GM12872 (cell line): ENCODE measurements around the gene RNU1-2.

Experiments
- TF ChIP-seq, protein P1 (sequence below): IDR thresholded peaks from 3 replicates; pipeline ENCODE4 v1.5.1; 2011; ENCODE audit warnings: low read depth, mild to moderate bottlenecking, low read length, moderate library complexity; ENCODE audit not compliant: insufficient read depth

Gene RNU1-2

DNA sequence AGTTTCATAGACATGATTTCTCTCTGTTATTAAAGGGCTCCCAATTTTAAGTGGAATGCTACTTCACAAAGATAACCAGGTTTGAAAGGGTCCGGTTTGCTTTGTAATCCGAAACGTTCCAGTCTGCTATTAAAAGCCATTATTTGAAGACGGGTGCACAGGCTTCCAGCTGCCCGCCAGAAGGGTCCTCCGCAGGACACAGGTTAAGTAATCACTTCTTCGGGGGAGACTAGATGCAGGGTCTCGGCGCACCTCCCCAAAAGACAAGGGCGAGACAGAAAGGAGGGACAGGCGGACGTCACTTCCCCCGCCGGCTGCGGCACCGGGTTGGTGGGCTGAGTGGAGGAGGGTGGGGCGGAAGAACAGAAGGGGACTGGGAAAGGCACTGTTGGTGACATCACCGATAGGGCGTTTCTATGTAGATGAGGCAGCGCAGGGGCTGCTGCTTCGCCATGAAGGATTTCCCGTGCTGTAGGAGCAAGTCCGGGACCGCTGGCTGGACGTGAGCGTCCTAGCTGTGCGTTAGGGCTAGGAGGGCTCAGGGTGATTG is 8.9 kb downstream of the RNU1-2 start:
- TF ChIP-seq, protein P1, sequence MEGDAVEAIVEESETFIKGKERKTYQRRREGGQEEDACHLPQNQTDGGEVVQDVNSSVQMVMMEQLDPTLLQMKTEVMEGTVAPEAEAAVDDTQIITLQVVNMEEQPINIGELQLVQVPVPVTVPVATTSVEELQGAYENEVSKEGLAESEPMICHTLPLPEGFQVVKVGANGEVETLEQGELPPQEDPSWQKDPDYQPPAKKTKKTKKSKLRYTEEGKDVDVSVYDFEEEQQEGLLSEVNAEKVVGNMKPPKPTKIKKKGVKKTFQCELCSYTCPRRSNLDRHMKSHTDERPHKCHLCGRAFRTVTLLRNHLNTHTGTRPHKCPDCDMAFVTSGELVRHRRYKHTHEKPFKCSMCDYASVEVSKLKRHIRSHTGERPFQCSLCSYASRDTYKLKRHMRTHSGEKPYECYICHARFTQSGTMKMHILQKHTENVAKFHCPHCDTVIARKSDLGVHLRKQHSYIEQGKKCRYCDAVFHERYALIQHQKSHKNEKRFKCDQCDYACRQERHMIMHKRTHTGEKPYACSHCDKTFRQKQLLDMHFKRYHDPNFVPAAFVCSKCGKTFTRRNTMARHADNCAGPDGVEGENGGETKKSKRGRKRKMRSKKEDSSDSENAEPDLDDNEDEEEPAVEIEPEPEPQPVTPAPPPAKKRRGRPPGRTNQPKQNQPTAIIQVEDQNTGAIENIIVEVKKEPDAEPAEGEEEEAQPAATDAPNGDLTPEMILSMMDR, result no peak

DNA sequence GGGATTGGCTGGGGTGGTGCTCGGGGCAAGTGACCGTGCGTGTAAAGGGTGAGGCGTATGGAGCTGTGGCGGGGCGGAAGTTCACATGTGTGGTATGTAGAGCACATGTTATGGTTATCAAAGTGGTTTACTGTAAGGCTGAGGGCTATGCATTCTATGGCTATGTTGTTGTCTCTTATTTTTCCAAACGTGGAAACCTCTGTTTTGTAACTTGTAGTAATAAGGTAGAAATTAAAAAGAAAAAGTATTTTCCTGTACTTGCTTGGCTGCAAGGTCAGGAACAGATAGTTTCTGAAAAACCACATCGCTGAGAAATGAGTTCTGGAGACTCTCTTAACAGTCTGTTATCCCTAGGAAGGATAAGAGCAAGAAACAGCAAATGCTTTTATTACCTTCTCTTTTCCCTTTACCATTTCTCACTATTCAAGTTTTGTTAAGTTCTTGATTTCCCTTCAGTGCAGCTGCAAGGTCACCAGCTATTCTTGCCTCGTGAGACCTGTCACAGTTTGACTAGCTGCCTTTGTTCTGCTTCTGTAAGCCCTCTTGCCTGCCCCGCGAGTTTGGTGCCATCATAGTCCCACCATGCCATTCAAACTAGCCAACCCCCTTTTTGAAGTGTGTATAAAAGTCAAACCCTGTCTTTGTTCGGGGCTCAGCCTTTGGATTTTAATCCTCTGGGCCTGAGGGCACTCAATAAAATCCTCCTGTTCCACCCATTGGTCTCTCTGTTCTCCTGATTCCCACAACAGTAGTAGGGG is 9.5 kb downstream of the RNU1-2 start:
- TF ChIP-seq, protein P1, result no peak

DNA sequence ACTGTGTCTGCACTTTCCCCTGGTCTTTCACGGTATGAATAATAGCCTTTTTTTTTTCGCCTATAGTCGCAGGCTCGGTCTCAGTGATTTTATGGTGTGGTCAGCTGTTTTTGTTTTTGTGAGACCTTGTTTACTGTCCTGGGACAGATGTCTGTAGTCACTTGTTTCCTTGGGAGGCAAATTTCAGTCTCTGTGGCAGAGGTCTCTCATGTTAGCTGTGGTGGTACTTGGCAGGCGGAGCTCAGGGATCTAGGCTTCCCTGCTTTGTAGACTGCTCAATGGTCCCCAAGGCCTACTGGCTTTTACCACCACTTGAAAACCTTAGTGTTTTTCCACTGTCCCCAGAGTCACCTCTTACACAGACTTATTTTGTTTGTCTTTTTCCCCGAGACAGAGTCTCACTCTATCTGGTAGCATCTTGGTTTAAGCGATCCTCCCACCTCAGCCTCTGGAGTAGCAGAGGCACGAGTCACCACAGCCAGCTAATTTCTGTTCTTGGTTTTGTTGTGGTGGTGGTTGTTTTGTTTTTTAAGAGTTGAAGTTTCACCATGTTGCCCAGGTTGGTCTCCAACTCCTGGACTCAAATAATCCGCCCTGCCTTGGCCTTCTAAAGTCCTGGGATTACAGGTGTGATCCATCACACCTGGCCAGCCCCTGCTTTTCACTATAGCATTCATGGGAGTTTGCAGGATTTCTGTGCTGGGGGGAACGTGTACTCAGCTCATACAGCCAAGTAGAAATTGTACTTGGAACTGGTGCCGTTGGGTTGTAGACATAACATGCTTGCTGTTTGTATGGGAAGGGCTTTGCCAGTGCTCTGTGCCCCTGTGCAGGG is 10.3 kb downstream of the RNU1-2 start:
- TF ChIP-seq, protein P1, result no peak

DNA sequence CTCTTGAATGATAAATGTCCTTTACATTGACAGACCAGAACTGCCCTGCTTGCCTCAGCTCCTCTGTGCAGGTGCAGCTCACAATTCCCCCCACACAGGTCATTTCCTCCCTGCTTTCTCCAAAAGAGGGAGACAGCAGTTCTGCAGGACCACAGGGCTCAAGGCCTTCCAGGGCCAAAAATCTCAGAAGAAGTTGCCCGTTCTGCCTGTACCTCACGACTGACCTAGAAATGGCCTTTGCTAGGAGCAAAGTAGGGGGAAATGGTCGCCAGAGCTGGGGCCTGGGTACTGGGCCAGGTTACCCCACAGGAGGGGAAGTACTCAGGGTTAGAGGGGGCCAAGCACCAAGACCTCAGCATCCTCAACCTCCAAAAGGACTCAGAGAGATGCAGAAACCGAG is 11.1 kb downstream of the RNU1-2 start:
- TF ChIP-seq, protein P1, result no peak

DNA sequence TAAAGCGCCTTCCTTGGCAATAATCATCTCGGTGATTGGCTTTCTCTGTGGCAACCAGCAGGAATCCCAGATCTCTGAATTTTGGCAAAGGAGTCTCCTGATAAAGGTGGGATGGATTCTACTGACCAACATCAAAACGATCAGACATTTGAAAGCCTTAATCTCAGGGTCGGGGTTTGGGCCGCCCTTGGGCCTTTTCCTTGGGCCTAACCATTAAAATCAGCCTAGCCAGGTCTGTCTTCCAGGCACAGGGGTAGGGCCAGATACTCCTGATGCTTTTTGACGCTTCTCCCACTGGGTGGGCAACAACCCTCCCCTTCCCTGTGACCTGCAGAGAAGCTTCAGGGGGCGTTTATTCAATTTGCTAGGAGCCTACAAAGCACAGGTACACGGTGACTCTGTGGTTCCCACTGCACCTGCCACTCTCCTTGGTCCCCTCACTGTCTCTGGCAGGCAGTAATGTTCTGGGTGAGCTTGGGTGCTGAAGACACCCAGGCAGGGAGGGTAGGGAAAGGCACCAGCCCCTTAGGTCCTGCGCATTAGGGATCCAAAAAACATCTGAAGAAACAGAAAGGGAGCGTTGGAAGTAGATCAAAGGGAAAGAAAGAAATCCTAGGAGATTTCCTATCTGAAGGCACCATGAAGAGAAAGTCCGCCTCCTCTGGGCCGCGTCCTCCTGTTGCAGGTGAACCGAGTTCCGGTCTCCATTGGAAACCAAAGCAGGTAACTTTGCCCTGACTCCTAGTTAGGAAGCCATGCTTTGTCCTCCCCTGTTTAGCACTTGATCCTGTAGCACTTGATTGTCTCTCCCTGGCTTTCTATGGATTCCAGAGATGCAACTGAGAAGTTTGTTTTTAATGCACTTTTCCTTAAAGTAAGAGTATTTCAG is 12.3 kb downstream of the RNU1-2 start:
- TF ChIP-seq, protein P1, result no peak

DNA sequence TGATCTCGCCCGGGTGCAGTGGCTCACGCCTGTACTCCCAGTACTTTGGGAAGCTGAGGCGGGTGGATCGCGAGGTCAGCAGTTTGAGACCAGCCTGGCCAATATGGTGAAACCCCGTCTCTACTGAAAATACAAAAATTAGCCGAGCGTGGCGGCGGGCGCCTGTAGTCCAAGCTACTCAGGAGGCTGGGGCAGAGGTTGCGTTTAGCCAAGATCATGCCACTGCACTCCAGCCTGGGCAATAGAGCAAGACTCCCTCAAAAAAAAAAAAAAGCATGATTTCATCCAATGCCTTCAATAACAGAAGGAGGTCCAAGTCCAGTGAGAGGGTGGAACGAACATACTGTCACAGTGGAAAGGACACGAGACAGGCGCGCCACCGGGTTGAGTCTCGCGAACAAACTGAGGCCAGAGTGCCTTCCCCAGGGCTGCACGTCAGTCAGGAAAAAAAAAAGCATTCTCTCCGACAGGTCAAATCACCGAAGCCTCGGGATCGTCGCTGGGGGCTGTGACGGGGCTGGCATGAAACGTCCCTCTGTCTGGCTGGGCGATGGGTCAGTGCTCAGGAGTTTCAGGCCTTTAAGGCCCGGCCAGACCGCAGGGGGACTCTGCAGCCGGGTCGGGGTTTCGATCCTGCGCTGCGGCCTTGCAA is 17.5 kb downstream of the RNU1-2 start:
- TF ChIP-seq, protein P1, result 0 out of 3 replicates have a peak, but pooled peaks have one; percentile 10
